Measurements from ENCODE around the gene AHR. TPM values are rescaled to one million over a fixed set of nuclear protein-coding genes. Genes with fewer than 3 reads are reported as not detected.

Gene AHR
- 10 to 100 TPM; 44.9 to 45.9 TPM for total RNA-seq

DNA sequence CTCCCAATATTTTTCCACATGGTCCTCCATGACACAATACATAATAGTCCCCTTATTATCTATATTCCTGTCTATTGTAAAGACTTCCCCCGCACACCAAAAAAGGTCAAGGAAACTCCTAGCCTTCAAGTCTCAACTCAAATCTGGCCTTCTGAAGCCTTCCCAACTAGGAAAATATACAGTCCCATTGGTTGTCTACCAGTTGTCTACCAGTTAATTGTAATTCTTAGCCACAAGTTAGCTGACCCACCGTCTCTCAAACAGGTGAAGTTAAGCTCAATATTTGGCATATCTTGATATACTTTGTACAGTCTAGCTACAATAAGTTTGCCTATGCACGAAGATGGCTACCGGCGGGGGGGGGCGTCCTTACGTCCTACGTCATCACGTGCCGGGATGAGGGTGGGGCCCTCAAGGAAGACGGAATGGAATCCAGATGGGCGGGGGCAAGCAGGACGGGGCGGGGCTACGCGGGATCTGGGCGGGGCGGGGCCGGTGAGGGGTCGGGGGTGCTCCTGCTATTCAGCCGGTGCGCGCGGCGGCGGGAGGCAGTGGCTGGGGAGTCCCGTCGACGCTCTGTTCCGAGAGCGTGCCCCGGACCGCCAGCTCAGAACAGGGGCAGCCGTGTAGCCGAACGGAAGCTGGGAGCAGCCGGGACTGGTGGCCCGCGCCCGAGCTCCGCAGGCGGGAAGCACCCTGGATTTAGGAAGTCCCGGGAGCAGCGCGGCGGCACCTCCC lies at the start of gene AHR:
Gene AHR (plus strand): TSS at position 551 of the 738 bp plus-strand sequence. CDS start 613 bp downstream, outside the sequence.
- Mint-ChIP-seq H3K27ac (peak within 1 kb of the TSS; percentile 91), H3K9me3 (peaks cover 3% of the 10 kb centered on the region), H3K4me3 (peak within 1 kb of the TSS; percentile 92), H3K36me3 (peaks cover 15% of the 10 kb centered on the region), H3K4me1 (peaks cover 28% of the 10 kb centered on the region), H3K27me3 (no peaks in the 10 kb centered on the region)
- peak; percentile 86 for DNase-seq

DNA sequence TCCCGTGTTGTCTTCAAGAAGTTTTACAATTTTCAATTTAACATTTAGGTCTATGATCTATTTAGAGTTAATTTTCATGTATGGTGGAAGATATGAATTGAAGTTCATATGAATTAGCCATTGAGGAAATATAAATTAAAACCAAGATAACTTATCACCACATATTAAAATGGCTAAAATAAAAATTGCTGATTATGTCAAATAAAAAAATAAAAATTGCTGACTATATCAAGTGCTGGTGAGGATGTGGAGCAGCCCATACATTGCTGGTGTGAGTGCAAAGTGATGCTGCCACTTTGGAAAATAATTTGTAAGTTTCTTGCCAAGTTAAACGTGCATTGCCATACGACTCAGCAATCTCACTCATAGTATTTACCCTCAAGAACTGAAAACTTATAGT lies 44.6 kb upstream of the AHR start:
- Mint-ChIP-seq H3K27ac (no peak overlapping the region), H3K36me3 (peaks cover 2% of the 10 kb centered on the region), H3K4me3 (no peak overlapping the region), H3K27me3 (no peaks in the 10 kb centered on the region), H3K9me3 (peaks cover 3% of the 10 kb centered on the region), H3K4me1 (peaks cover 2% of the 10 kb centered on the region)
- DNase-seq: no peak

DNA sequence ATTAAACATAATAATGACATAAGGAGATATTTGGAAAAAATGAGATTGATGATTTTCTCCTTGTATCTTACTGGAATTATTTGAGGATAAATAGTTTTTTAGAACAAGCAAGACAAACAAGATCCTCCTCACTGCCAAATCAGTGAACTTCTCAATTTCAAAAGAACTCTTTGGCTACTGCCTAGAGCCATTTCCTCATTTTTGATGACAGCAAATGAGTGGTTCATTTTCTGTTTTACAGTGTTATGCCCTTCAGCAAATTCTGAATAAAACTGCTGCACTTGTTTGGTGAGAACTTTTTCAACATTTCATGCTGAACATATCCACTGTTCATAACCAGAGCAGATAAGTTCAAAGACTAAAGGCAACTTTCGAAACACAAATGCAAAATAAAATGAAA lies 42.5 kb upstream of the AHR start:
- Mint-ChIP-seq H3K27ac (no peak overlapping the region), H3K9me3 (peaks cover 1% of the 10 kb centered on the region), H3K4me1 (peaks cover 13% of the 10 kb centered on the region), H3K4me3 (no peak overlapping the region), H3K27me3 (no peaks in the 10 kb centered on the region), H3K36me3 (peaks cover 10% of the 10 kb centered on the region)
- no peak for DNase-seq

DNA sequence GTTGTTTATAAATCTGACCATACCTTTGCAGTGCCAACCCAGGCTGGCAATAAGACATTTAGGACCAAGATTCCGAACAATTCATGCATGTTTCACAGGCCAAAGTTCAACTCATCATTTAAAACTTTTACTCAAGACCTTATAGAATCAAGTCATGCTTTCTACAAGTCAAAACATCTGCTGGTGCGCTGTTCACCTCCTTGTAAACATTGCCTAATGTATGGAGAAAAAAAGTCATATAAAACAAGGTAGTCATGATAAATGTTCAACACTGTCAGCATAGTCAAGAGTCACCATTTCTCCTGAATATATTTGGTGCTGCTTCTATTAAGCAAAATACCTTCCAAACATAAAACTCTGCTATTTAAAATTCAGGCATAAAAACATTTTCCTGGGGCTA lies 42.1 kb upstream of the AHR start:
- Mint-ChIP-seq H3K27ac (no peak overlapping the region), H3K4me3 (no peak overlapping the region), H3K27me3 (no peaks in the 10 kb centered on the region), H3K4me1 (peaks cover 17% of the 10 kb centered on the region), H3K36me3 (peaks cover 10% of the 10 kb centered on the region), H3K9me3 (peaks cover 1% of the 10 kb centered on the region)
- DNase-seq: no peak

DNA sequence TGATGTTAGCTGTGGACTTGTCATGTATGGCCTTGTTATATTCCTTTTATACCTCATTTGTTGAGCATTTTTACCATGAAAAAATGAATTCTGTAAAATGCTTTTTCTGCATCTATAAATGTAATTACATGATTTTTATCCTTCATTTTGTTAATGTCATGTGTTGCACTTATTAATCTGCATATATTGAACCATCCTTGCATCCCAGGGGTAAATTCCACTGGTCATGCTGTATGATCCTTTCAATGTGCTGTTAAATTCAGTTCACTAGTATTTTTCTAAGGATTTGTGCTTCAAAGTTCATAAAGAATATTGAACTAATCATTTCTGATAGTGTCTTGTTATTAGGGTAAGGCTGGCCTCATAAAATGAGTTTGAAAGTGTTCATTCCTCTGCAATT lies 31.9 kb upstream of the AHR start:
- H3K36me3 Mint-ChIP-seq: peaks cover 27% of the 10 kb centered on the region
- no peak for DNase-seq
- H3K4me1 Mint-ChIP-seq: peaks cover 5% of the 10 kb centered on the region
- peaks cover 40% of the 10 kb centered on the region for H3K9me3 Mint-ChIP-seq
- H3K27ac Mint-ChIP-seq: no peak overlapping the region
- H3K27me3 Mint-ChIP-seq: no peaks in the 10 kb centered on the region
- H3K4me3 Mint-ChIP-seq: no peak overlapping the region

DNA sequence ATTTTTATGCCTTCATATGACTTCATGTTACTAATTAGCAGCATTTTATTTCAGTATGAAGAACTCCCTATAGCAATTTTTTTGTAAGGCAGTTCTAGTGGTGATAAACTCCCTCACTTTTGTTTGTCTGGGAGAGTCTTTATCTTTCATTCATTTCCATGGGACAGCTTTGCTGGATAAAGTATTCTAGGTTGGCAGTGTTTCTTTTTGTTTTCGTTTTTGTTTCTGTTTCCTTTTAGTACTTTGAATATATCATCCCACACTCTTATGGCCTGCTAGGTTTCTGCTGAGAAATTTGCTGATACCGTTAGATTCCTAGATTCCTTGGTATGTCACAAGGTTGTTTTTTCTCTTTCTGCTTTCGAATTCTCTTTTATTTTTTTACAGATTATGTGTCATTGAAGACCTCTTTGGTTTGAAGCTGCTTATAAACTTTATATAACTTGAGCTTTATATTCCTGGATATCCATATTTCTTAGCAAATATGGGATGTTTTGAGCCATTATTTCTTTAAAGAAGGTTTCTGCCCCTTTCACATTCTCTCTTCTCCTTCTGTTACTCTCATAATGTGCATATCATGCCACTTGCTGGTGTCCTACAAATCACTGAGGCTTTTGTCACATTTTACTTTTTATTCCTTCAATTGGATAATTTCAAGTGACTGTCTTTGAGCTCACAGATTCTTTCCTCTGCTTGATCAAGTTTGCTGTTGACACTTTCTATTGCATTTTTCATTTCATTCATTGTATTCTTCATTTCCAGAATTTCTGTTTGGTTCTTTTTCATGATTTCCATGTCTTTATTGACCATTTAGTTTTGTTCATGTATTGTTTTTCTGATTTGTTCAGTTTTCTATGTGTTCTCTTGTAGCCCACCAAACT lies 28.9 kb upstream of the AHR start:
- Mint-ChIP-seq H3K36me3 (peaks cover 32% of the 10 kb centered on the region), H3K4me1 (peaks cover 8% of the 10 kb centered on the region), H3K27me3 (no peaks in the 10 kb centered on the region), H3K27ac (no peak overlapping the region), H3K9me3 (peaks cover 44% of the 10 kb centered on the region), H3K4me3 (no peak overlapping the region)
- DNase-seq: no peak

DNA sequence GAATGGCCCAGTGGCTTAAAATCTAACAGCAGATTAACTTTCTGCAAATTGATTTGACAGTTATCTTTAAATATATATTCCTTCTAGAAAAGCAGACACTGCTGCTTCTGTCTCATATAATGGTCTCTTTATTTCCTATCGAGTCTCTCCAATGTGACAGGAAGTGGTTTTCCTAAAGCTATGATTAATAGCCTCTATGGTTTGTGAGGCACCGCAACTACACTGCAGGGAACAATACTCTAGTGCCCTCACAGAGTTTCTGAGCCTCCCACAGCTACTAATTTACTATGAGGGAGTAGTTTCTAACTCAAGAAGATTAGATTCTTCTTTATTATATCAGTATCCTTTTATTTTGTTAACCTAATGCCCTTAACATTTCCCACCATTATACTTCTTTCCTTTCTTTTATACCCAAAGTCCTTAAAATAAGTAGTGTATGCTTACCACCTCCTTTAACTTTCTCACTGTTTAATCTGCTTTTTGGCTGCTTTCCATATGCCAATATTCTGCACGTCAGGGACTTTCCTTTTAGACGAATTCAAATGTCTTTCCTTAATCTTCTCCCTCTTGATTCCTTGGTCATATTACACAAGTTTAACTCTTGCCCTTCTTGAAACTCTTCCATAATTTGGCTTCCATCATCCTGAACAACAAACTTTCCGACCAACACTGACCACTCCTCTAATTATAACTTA lies 23.8 kb upstream of the AHR start:
- Mint-ChIP-seq H3K27ac (peak overlapping the region; percentile 79), H3K4me3 (peak overlapping the region; percentile 1)

DNA sequence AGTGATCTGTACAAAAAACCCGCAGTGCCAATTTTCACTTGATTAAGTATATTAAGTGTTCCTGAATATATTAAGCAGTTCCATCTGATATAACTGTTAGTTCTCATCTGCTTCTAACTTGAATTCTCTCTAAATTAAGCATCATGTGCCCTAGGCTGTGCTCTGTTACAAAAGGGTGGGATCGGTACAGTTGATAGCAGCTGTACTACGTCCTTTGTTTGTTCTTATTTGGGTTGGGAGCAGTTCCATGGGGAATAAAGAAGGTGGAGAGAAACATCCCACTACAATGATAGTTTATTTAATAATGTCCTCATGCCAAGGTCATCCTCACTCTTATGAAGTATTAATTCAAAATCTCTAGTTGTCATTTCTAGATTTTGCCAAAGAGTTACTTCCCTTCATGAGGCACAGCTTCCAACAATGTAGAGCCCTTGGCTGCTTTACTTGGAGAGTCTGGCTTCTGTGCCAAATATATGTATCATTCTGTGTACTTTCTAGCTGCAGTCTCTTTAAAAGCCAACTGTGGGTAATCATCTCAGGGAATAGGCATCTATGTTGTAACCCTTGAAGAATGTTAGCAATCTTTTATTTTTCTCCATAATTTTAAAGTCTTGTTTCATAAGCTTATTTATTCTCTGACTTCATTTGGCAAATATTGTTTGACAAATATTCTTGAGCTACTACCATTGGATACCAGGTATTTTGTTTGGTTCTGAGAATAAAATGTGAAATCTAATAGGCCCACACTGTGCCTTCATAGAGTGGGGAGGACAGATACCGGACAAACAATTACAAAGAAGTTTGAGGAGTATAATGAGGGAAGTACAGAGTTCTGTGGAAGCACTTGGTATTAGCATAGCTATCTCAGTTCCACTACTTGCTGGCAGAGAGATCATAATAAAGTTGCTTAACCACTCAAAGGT lies 22.4 kb upstream of the AHR start:
- Mint-ChIP-seq H3K27me3 (no peaks in the 10 kb centered on the region), H3K36me3 (peaks cover 13% of the 10 kb centered on the region), H3K4me3 (no peak overlapping the region), H3K4me1 (peaks cover 18% of the 10 kb centered on the region), H3K9me3 (peaks cover 9% of the 10 kb centered on the region), H3K27ac (no peak overlapping the region)
- no peak for DNase-seq

More for the DNA sequence above, 23.8 kb upstream of the AHR start:
- H3K27me3 Mint-ChIP-seq: no peaks in the 10 kb centered on the region
- peaks cover 14% of the 10 kb centered on the region for H3K36me3 Mint-ChIP-seq
- peak; percentile 26 for DNase-seq
- H3K4me1 Mint-ChIP-seq: peaks cover 18% of the 10 kb centered on the region
- H3K9me3 Mint-ChIP-seq: peaks cover 15% of the 10 kb centered on the region

DNA sequence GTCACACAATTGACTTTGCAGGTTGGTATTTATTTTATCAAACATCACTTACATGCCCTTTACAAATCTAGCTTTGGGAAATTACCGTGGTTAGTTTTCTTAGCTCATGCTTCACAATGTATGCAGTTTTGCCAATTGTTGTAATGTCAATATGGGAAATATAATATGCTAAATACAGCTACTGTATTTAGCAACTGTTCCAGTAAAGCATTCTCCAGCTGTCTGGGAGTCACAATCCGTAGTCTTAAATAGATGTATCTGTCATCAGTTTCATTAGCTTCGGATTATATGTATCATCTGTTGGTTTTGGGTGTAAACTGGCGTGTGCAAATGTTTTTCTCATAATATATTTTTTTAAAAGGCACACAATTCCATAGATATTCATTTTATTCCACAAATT lies 19.4 kb upstream of the AHR start:
- Mint-ChIP-seq H3K27ac (no peak overlapping the region), H3K27me3 (no peaks in the 10 kb centered on the region), H3K4me3 (no peak overlapping the region), H3K9me3 (no peaks in the 10 kb centered on the region), H3K36me3 (peaks cover 5% of the 10 kb centered on the region), H3K4me1 (peaks cover 13% of the 10 kb centered on the region)
- DNase-seq: no peak

DNA sequence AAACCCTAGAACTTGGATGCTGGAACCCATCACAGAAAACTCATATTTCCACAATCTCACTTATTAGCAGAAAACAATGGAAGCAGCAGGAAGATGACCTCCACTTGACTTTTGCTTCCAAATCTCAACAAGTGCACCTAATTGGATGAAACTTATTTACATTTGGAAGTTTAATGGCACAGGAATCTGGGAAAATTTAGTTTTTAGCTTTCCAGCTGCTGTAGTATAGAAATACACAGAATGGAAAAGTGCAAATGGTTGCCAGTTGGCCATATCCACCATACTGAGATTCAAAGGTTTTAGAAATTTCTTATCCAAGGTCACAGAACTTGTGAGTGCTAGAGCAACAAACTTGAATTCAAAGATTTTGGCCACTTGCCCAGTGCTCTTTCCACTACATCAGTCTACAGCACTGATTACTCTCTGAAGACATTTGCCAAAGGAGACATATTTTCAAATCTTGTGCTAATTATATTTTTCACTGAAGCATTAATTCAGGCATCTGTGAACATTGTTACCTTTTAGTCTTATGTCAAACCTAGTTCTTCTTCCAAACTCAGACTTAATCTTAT lies 9.3 kb upstream of the AHR start:
- Mint-ChIP-seq H3K9me3 (no peaks in the 10 kb centered on the region), H3K27me3 (no peaks in the 10 kb centered on the region), H3K27ac (no peak overlapping the region), H3K36me3 (peaks cover 6% of the 10 kb centered on the region), H3K4me1 (peaks cover 9% of the 10 kb centered on the region), H3K4me3 (no peak overlapping the region)
- no peak for DNase-seq

DNA sequence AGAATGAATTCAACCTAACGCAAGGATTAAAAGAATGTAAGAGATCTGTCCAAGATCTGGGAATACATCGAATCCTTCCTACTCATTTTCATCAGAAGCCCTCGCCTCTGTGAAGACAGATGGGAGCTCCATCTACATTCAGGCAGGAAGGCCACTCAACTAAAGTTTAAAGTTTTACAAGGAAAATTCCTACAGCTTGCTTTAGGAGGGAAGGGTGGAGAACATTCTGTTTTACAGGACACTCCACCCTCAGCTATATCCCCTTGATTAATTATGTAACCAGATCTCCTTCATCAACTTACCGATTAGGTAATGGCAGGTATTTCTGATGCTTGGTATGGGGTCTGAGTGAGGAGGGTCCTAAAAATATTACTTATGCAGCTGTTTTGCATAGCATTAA lies 5.6 kb upstream of the AHR start:
- H3K4me1 Mint-ChIP-seq: peaks cover 26% of the 10 kb centered on the region
- no peak overlapping the region for H3K4me3 Mint-ChIP-seq
- peaks cover 3% of the 10 kb centered on the region for H3K9me3 Mint-ChIP-seq
- H3K36me3 Mint-ChIP-seq: peaks cover 10% of the 10 kb centered on the region
- H3K27ac Mint-ChIP-seq: no peak overlapping the region
- H3K27me3 Mint-ChIP-seq: no peaks in the 10 kb centered on the region
- no peak for DNase-seq

DNA sequence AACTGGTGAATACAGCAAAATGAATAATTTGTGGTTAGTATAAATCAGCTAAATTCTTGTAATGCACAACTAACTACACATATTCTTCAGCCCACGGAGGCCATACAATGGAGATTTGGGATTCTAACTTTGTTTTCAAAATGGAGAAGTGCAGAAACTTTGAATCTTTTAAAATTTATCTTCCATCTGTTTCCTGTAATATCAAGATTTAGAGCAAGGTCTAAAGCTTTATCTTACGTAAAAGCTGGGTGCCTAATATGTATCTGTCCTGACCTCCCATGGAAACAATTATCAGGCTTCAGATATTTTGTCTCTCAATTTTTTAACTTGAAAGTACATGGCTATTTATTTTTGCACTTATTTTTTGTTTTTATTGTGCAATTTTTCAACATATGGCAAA lies 5.0 kb upstream of the AHR start:
- H3K36me3 Mint-ChIP-seq: peaks cover 11% of the 10 kb centered on the region

DNA sequence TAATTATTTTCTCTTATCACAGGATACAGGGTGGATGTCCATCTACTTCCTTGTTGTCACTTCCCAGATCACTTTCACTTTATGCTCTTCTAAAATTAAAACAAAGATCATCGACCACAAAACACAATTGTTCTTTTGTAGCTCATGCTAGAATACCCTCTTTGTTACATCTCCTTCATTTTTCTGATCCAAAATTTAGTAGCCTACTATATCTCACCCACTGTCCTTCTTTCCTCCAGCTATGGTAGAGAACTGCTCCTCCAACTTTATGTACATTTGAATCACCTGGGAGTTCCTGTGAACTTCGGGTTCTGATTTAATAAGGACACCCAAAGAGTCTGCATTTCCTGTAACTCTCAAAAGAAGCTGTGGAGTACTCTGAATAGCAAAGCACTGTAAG lies 1.2 kb upstream of the AHR start:
- DNase-seq: no peak
- peaks cover 15% of the 10 kb centered on the region for H3K36me3 Mint-ChIP-seq
- peaks cover 3% of the 10 kb centered on the region for H3K9me3 Mint-ChIP-seq
- peak overlapping the region; percentile 77 for H3K4me3 Mint-ChIP-seq
- no peaks in the 10 kb centered on the region for H3K27me3 Mint-ChIP-seq
- peaks cover 24% of the 10 kb centered on the region for H3K4me1 Mint-ChIP-seq
- peak overlapping the region; percentile 86 for H3K27ac Mint-ChIP-seq

More for the DNA sequence above, 5.0 kb upstream of the AHR start:
- no peak for DNase-seq
- peaks cover 3% of the 10 kb centered on the region for H3K9me3 Mint-ChIP-seq
- H3K4me3 Mint-ChIP-seq: no peak overlapping the region
- H3K27me3 Mint-ChIP-seq: no peaks in the 10 kb centered on the region
- H3K4me1 Mint-ChIP-seq: peaks cover 26% of the 10 kb centered on the region
- H3K27ac Mint-ChIP-seq: no peak overlapping the region

Data from activated naive CD8-positive, alpha-beta T cell treated with anti-CD3 and anti-CD28 coated beads for 36 hours (primary cell).